Measurements from ENCODE around the gene MFRP.
"Not testable (repeated sequence)": the region's sequence is repeated elsewhere in the genome, so short reads cannot be mapped to it uniquely, and the experiment has no call there.

- not testable (repeated sequence) for TF ChIP-seq CTCF (conservative IDR thresholded peaks at IDR 0.05; ENCODE audit: low read depth, low read length); EZH2 (IDR thresholded peaks at IDR 0.05; ENCODE audit: low read length, unreplicated experiment)
These were observed 36.0 kb upstream of the MFRP start for GRCh38 chr11:119382513-119382912.
